Skin of body (tissue), 2 donors: Measurements from ENCODE around the gene NDFIP1. TPM values are rescaled to one million over a fixed set of nuclear protein-coding genes. Genes with fewer than 3 reads are reported as not detected.
"Not testable (repeated sequence)": the region's sequence is repeated elsewhere in the genome, so short reads cannot be mapped to it uniquely, and the experiment has no call there.

Source experiments
- DNase-seq: peaks from one replicate; lab custom pipeline; 2025; lab: John Stamatoyannopoulos, UW
- total RNA-seq: library from RNA; depleted of rRNA; stranded (reverse); fragments of >200 nt; gene quantifications from one replicate; pipeline ENCODE4 v1.2.3, GENCODE V29; 2014

Gene NDFIP1
- total RNA-seq, 1 donor from 2014 or later: 104 TPM

DNA sequence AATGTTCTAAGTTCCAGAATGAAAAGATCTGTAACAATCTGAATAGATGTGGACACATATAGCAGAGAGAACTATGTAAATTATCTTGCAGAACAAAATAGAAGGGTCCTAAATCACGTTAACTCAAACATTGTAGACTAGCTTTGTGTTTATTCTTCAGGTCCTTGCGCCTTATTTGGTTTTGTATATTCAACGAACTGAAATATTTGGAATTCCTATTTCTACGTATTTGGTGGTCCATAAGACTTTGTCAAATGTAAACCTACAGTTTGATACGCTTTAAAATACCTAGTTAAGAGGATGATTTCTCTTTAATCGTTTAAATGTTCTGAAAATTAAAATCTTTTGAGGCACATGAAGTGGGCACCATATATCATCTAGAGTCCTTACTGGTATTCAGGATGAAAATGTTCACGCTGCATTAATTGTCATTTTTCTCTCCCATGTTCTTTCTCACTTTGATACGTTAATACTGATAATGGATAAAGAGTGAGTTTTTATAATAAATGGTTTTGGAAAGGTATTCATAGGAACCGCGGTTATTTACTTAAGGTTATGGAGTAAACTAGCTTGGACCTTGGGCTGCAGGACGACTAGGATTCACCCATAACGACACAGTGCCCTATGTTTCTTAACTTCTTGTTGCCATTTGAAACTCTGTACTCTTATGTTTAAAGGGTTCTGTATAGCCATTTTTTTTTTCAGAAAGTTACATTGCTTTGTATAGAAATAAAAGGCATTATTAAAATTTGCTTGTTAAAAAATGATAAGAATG, 45.3 kb downstream of the NDFIP1 start:
- no peak for DNase-seq

DNA sequence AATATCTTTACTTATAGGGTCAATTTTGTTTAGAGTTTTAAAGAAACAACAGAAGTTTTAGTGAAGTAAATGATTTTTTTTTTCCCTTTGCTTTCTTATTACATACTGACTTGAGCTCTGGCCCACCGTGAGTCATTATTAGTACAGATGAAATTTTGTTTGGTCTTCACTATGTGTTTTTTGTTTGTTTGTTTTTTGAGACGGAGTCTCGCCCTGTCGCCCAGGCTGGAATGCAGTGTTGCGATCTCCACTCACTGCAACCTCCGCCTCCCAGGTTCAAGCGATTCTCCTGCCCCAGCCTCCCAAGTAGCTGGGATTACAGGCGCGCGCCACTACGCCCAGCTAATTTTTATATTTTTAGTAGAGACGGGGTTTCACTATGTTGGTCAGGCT, 45.9 kb downstream of the NDFIP1 start:
- not testable (repeated sequence) for DNase-seq

DNA sequence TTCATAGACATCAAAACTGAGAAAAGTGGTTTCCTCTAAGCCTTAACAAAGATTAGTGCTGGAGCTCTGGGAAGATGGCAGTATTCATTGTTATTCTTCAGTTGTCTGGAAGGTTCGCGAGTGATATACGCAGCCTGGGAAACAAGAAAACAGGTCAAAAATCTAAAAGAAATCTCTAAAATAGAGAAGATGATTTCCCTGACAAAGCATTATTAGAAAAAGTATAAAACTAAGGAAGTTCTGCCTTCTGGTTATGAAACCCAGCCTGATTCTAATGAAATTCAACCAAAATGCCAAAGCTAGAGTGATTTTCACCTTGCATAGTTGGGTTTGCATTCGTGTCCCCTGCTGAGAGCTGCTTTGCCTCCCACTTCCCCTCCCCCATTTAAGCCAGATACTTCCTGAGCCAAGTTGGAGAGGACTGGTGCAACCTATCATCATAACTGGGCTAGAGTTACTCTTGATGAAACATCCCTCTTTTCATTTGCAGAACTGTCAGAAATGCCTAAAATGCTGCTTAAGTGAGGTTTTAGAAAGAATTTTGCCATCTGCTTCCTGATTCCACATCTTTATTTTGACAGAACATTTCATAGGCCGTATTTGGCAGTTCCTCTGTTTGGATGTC, 48.4 kb downstream of the NDFIP1 start:
- DNase-seq: peak; percentile 34

DNA sequence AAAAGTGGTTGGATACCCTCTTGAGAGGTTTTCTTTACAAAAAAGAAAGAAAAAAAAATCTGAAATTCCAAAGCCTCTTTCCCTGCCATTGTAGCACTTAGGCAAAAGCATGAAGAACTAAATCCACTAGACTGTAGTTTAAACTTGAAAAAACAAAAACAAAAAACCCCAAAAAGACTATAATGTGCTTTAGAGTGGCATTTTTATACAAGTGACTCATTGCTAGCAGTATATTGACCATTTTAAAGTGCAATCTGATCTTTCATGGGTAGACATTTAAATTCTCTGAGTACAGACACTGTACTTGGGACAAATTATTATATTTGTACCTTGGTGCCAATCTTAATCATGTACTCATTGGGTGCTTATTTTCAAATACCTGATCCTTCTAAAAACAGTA, 50.8 kb downstream of the NDFIP1 start:
- DNase-seq: no peak

DNA sequence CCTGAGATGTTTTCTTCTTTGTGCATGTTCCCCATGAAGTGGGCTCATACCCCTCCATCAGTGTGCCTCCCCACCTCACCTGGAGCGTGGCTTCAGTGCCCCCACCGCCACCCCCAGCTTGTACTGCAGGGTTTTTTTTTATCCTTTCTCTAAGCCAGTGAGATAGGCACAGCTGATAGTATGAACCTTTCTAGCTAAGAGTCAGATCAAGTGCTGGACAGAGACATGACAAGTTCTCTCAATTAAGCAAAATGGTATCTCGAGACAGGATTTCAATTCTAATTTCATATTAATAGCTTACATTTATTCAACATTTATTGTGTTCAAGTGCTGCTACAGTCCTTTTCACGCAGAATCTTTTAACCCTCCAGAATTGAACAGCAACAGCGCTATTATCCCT, 55.7 kb downstream of the NDFIP1 start:
- DNase-seq: no peak

DNA sequence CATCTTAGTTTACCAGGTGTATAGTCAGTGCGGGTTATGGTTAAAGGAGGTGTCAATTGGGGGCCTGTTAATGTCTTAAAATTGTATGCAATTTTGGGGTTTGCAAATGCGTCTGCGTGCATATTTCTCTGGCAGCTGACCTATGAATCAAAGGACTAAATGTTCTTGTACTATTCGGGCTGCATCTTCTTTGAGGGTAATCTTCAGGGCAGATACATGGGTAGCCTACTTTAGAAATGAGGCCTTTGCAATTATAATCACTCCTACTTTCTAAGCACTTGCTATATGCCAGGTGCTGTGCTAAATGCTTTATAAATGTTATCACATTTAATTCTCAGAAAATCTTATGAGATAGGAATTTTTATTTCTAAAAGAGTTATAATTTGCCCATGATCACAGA, 58.2 kb downstream of the NDFIP1 start:
- DNase-seq: no peak

DNA sequence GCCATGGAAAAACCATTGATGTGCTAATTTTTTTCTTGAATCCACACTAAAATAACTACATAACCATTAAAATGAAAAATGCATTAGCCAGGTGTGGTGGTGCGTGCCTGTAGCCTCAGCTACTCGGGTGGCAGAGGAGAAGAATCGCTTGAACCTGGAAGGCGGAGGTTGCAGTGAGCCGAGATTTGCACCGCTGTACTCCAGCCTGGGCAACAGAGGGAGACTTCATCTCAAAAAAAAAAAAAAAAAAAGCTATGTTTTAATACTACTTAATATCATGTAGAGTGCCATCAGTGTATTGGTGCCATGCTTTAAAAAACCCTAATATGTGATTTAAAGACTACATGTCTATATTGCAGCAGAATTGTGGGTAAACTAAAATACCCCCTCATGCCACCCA, 58.9 kb downstream of the NDFIP1 start:
- no peak for DNase-seq

DNA sequence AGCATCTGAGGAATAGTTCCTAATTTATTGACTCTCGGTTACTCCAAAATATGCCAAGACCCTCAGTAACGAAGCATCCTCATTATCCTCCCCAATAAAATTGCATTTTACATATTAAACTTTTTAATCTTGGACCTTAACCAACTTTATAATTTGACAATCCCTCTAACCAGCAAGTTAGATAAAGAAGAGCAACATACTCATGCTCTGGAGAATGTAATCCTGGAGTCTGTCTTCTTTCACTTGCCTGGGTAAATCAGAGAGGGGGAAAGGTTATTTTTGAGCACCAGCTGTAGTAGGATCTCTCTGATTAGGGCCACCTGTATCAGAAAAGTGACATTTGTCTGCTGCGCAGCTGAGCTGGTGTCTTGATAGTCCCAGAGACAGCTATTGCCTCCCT, 59.8 kb downstream of the NDFIP1 start:
- DNase-seq: no peak

DNA sequence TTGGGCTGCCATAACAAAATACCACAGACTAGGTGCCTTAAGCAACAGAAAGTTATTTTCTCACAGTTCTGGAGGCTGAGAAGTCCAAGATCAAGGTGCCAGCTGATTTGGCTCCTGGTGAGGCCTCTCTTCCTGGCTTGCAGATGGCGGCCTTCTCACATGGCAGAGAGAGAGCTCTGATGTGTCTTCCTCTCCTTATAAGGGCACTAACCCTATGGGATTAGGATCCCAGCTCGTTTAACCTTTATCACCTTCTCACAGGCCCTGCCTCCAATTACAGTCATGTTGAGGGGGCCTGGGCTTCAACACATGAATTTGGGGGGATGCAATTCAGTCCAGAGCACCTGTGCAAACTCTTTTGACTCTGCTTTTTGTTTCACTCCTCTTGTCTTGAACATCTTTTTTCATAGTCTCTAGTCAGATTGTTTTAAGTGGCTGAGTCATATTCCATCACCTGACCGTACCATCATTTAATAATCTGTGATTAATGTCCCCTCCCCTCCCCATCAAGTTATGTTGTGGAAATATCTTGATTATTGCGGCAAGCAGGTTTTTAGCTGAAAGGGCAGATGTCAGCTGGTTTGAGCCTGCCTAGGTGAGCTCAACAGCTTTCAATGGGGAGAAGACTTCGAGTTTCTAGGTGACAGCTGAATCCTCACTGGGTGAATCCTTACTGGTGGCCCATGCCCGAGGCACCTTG, 61.8 kb downstream of the NDFIP1 start:
- DNase-seq: no peak

DNA sequence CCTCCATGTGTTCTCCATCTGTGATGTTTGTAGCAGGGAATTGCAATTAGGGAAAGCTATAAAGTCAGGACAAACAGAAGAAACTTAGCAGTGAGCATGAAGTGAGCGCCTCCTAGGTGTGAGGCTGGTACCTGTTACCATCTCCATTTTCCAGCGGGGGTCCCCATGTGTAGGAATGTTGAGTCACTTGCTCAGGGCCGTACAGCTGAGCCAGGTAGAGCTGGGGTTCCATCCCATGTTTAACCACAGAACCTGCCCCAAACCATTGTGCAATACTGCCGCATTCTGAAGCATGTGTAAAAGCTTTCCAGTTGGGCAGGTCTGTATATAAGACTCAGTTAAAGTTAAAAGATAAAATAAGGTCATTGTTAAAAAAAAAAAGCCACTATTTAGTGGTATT, 62.7 kb downstream of the NDFIP1 start:
- no peak for DNase-seq

GRCh38 chr5:142175039-142175438, 66.5 kb downstream of the NDFIP1 start:
- DNase-seq: no peak

DNA sequence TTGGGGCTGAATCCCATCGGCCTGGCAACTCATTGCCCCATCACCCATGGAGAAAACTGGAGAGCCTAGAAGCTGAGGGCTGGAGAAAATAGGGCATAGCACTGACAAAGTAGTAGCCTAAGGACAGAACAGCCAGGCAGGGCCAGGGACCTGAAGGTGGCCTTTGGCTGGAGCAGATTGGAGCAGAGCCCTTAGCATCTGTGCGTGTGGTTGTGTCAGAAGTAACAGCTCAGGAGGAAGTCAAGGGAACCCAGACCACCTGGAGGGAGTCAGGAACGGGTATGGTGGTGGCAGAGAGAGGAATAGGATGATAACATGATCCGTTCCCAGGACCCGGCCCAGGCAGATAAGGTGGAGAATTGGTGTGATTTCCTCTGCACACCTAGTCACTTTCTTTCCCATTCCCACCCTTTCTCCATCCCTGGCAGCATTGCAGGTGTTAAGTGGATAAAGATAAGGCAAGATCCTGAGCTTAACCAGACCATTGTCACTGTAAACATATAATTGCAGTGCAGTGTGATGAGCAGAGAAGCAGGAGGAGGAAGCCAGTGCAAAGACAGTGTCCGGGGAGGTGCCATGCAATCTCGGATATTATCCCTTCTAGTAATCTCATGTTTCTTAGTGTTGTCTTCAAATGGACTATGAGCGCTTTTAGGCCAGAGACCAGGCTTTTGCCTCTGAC, 67.0 kb downstream of the NDFIP1 start:
- no peak for DNase-seq

DNA sequence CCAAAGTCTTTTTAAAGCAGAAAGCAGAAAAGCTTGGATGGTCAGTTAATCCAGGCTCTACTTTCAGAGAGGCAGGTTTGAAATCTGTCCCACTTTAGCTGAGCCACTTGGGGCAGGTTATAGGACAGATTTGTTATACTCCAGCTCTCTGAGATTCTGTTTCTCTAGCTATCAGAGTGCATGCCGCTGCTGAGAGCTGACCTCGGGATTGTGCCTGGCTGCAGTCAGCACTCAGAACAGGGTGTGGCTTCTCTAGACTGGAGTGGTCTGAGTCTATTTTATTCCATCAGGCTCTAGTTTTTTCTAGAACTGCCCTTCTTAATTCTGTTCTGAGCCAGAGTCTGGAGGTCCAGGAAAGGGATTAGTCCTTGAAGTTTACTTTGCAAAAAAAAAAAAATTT, 67.7 kb downstream of the NDFIP1 start:
- DNase-seq: no peak

GRCh38 chr5:142178651-142179050, 70.1 kb downstream of the NDFIP1 start:
- no peak for DNase-seq

DNA sequence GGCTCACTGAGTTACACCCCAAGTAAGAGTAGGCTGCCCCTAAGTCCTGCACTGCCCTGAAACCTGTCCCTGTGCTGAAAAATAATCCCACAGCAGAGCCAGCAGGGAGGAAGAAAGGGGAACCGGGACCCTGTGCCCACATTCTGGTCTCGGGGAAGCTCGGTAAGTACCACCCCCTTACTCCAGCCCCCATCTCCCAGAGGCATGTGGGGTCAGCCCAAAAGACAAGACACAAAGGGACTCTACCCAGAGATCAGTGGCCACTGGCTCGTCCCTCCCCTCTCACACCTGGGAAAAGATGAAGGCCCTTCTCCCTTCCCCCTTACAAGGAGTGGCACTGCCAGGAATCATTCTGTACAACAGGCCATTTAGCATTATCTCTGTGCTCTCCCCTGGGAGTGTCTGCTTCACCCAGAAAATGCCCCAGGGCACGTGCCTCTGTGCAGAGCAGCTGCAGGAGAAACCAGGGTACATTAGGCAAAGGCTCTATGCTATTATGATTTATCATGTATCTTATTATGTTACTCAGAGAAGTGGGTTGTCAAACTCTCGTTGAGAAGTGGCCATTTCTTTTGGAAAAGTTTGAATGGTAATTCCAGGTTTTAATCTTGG, 71.3 kb downstream of the NDFIP1 start:
- no peak for DNase-seq

DNA sequence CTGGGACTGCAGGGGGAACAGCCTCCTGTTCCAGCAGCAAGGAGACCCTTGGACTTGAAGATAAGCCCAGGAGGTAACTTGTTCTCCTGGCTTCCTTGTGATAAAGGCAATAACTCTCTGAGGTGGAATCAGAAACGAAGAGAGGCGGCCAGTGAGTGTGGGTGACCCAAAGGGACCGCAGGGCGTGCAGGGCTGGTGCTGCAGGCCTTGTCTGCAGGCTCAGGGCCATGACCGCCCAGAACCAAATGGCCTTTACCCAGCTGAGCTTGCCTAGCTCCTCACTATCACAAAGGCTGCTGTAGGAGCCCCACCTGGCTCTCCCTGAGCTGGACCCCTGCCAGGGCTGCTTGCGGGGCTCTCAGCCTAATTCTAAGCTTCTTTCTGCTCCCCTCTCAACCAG, 72.5 kb downstream of the NDFIP1 start:
- no peak for DNase-seq

DNA sequence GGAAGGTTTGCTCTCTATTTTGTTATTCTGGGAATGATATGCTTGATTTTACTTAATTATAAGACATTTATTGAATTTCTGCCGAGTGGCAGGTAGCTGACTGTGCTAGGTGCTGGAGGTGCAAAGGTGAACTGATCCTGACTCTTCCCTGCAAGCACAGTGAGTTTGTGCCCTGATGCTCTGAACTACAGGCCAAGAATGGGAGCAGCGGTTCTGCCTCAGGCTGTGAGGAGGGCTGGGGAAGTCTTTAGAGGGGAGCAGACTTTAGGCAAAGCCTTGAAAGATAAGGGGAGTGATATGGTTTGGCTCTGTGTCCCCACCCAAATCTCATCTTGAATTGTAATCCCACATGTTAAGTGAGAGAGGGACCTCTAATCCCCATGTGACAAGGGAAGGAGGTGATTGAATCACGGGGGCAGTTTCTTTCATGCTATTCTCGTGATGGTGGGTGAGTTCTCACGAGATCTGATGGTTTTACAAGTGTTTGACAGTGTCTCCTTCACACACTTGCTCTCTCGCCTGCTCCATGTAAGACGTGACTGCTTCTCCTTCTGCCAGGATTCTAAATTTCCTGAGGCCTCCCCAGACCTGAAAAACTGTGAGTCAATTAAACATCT, 73.1 kb downstream of the NDFIP1 start:
- DNase-seq: no peak

DNA sequence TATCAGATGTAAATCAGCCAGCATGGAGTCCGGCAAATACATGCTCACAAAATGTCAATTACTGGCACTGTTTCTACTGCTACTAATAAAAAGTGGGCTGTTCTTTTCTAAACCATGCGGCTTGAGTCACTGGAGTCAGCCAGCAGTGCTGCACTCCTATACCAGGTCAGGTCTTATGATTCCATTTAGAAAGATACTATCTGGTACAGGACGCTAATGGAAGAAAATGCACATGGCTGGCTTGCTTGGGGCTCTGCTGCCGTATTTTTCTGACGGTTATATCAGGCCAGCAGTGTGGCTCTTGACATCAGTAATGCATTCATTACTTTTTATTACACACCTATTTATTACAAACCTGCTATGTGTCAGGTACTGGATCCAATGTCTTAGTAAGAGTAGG, 74.3 kb downstream of the NDFIP1 start:
- no peak for DNase-seq

GRCh38 chr5:142183561-142183960, 75.0 kb downstream of the NDFIP1 start:
- DNase-seq: no peak

GRCh38 chr5:142184988-142185387, 76.4 kb downstream of the NDFIP1 start:
- peak; percentile 85 for DNase-seq

DNA sequence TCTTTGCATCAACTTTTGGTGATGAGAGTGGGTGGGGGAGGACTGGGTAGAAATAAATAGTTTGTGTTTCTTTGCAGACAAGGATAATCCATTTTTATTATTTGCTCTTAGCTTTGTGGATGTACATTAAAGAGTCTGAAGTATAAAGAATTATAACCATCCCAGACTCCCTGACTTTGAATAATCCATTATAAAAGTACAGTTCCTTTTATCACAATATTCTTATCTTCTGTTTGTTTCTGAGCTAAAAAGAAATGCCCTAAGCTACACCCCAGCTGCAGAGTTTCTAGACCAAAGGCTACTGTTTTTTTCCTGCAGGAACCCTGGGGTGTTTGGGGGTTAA, 77.9 kb downstream of the NDFIP1 start:
- no peak for DNase-seq
